ENCODE data around the gene RSBN1.

RSBN1 gene

DNA sequence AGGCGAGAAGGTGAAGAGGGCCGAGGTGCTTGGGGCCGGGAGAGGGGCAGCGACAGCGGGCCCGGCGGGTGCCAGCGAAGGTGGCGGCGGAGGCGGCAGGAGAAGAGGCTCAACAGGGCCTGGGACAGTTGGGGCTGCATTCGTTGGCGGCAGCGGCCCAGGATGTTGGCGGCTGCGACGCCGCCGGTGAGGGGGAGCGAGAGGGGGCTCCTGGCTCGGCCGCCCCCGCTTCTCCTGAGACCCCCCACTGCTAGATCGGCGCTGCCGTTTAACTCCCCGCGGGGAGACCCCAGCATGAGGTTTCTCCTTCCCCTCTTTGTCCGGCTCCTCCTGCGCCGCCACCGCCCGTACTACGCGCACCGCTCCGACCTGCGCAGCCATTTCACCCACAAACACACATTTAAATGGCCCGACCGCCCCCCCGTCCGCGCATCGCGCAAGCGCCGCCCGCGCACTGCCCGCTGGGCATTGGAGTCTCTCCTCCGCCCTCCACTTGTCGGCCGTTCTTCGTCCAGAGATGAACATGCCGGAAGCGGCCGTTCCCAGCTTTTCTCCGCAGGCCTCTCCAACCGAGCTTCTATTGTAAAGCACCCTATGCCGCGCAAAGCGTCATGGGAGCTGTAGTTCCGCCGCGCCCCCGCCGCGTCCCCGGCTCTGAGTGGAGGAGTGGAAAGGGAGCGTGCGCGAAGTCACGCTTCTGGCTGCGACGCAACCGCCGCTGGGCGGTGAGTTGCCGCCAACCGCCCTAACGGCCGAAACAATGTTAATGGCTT lies at the start of gene RSBN1 (continued):
- TF ChIP-seq ZEB2 (tag by site-specific recombination; IDR thresholded peaks at IDR 0.05): peak; percentile 83
- TF ChIP-seq ZNF624 (tag by site-specific recombination; IDR thresholded peaks at IDR 0.05): no peak
- TF ChIP-seq, protein P1, sequence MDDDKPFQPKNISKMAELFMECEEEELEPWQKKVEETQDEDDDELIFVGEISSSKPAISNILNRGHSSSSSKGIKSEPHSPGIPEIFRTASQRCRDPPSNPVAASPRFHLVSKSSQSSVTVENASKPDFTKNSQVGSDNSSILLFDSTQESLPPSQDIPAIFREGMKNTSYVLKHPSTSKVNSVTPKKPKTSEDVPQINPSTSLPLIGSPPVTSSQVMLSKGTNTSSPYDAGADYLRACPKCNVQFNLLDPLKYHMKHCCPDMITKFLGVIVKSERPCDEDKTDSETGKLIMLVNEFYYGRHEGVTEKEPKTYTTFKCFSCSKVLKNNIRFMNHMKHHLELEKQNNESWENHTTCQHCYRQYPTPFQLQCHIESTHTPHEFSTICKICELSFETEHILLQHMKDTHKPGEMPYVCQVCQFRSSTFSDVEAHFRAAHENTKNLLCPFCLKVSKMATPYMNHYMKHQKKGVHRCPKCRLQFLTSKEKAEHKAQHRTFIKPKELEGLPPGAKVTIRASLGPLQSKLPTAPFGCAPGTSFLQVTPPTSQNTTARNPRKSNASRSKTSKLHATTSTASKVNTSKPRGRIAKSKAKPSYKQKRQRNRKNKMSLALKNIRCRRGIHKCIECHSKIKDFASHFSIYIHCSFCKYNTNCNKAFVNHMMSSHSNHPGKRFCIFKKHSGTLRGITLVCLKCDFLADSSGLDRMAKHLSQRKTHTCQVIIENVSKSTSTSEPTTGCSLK (tag by site-specific recombination; IDR thresholded peaks at IDR 0.05): no peak
- TF ChIP-seq ZNF670 (tag by site-specific recombination; IDR thresholded peaks at IDR 0.05; ENCODE audit: low read depth): no peak
- TF ChIP-seq, protein P2, sequence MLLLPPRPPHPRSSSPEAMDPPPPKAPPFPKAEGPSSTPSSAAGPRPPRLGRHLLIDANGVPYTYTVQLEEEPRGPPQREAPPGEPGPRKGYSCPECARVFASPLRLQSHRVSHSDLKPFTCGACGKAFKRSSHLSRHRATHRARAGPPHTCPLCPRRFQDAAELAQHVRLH (tag by site-specific recombination; IDR thresholded peaks at IDR 0.05): no peak
- TF ChIP-seq, protein P3, sequence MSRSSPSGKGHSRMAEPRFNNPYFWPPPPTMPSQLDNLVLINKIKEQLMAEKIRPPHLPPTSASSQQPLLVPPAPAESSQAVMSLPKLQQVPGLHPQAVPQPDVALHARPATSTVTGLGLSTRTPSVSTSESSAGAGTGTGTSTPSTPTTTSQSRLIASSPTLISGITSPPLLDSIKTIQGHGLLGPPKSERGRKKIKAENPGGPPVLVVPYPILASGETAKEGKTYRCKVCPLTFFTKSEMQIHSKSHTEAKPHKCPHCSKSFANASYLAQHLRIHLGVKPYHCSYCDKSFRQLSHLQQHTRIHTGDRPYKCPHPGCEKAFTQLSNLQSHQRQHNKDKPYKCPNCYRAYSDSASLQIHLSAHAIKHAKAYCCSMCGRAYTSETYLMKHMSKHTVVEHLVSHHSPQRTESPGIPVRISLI (tag by site-specific recombination; IDR thresholded peaks at IDR 0.05): no peak
- no peak; the same call in none of the 2 replicates for TF ChIP-seq ZNF501 (tag by site-specific recombination; IDR thresholded peaks at IDR 0.05)
- no peak for TF ChIP-seq ZNF776 (tag by site-specific recombination; IDR thresholded peaks at IDR 0.05; ENCODE audit: borderline replicate concordance)
- TF ChIP-seq ZNF664 (tag by site-specific recombination; IDR thresholded peaks at IDR 0.05): peak; percentile 34; the same call in 1 of the 2 replicates
- 0 out of 2 replicates have a peak, but pooled peaks have one; percentile 11 for TF ChIP-seq SCRT1 (tag by site-specific recombination; IDR thresholded peaks at IDR 0.05; ENCODE audit: borderline replicate concordance)
- TF ChIP-seq, protein P4, sequence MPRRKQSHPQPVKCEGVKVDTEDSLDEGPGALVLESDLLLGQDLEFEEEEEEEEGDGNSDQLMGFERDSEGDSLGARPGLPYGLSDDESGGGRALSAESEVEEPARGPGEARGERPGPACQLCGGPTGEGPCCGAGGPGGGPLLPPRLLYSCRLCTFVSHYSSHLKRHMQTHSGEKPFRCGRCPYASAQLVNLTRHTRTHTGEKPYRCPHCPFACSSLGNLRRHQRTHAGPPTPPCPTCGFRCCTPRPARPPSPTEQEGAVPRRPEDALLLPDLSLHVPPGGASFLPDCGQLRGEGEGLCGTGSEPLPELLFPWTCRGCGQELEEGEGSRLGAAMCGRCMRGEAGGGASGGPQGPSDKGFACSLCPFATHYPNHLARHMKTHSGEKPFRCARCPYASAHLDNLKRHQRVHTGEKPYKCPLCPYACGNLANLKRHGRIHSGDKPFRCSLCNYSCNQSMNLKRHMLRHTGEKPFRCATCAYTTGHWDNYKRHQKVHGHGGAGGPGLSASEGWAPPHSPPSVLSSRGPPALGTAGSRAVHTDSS (tag by site-specific recombination; IDR thresholded peaks at IDR 0.05): no peak
- no peak for TF ChIP-seq ZNF548 (tag by site-specific recombination; IDR thresholded peaks at IDR 0.05)
- TF ChIP-seq SP3 (tag by site-specific recombination; IDR thresholded peaks at IDR 0.05): peak; percentile 72
- TF ChIP-seq ZNF76 (tag by site-specific recombination; IDR thresholded peaks at IDR 0.05; ENCODE audit: borderline replicate concordance, low read depth): peak; percentile 96
- TF ChIP-seq ZNF140 (tag by site-specific recombination; IDR thresholded peaks at IDR 0.05): no peak
- no peak for TF ChIP-seq ZNF174 (tag by site-specific recombination; IDR thresholded peaks at IDR 0.05)
- TF ChIP-seq ZNF404 (tag by site-specific recombination; IDR thresholded peaks at IDR 0.05): no peak
- TF ChIP-seq HOXD13 (CRISPR knock-in tag; IDR thresholded peaks at IDR 0.05; ENCODE audit: borderline replicate concordance): no peak
- TF ChIP-seq, protein P5, sequence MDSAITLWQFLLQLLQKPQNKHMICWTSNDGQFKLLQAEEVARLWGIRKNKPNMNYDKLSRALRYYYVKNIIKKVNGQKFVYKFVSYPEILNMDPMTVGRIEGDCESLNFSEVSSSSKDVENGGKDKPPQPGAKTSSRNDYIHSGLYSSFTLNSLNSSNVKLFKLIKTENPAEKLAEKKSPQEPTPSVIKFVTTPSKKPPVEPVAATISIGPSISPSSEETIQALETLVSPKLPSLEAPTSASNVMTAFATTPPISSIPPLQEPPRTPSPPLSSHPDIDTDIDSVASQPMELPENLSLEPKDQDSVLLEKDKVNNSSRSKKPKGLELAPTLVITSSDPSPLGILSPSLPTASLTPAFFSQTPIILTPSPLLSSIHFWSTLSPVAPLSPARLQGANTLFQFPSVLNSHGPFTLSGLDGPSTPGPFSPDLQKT (IDR thresholded peaks at IDR 0.05; ENCODE audit: borderline replicate concordance, low read depth, low read length): no peak
- TF ChIP-seq ZNF658 (tag by site-specific recombination; IDR thresholded peaks at IDR 0.05): no peak
- TF ChIP-seq ZNF16 (tag by site-specific recombination; IDR thresholded peaks at IDR 0.05; ENCODE audit: low read depth): no peak
- no peak for TF ChIP-seq ZNF521 (tag by site-specific recombination; IDR thresholded peaks at IDR 0.05)
- TF ChIP-seq ZNF37A (tag by site-specific recombination; IDR thresholded peaks at IDR 0.05): no peak
- peak; percentile 85 for TF ChIP-seq ZIC2 (tag by site-specific recombination; IDR thresholded peaks at IDR 0.05)
- peak; percentile 88 for TF ChIP-seq EGR2 (tag by site-specific recombination; IDR thresholded peaks at IDR 0.05; ENCODE audit: low read depth)
- no peak; the same call in 1 of the 2 replicates for TF ChIP-seq KLF9 (tag by site-specific recombination; IDR thresholded peaks at IDR 0.05; ENCODE audit: low read depth)
- peak; percentile 29; the same call in 1 of the 2 replicates for TF ChIP-seq SP7 (tag by site-specific recombination; IDR thresholded peaks at IDR 0.05)
- TF ChIP-seq, protein P6, sequence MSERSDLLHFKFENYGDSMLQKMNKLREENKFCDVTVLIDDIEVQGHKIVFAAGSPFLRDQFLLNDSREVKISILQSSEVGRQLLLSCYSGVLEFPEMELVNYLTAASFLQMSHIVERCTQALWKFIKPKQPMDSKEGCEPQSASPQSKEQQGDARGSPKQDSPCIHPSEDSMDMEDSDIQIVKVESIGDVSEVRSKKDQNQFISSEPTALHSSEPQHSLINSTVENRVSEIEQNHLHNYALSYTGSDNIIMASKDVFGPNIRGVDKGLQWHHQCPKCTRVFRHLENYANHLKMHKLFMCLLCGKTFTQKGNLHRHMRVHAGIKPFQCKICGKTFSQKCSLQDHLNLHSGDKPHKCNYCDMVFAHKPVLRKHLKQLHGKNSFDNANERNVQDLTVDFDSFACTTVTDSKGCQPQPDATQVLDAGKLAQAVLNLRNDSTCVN (tag by site-specific recombination; optimal IDR thresholded peaks at IDR 0.05): peak; percentile 94
- TF ChIP-seq, protein P7, sequence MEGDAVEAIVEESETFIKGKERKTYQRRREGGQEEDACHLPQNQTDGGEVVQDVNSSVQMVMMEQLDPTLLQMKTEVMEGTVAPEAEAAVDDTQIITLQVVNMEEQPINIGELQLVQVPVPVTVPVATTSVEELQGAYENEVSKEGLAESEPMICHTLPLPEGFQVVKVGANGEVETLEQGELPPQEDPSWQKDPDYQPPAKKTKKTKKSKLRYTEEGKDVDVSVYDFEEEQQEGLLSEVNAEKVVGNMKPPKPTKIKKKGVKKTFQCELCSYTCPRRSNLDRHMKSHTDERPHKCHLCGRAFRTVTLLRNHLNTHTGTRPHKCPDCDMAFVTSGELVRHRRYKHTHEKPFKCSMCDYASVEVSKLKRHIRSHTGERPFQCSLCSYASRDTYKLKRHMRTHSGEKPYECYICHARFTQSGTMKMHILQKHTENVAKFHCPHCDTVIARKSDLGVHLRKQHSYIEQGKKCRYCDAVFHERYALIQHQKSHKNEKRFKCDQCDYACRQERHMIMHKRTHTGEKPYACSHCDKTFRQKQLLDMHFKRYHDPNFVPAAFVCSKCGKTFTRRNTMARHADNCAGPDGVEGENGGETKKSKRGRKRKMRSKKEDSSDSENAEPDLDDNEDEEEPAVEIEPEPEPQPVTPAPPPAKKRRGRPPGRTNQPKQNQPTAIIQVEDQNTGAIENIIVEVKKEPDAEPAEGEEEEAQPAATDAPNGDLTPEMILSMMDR (tag by site-specific recombination; IDR thresholded peaks at IDR 0.05): peak; percentile 57
- peak; percentile 71 for TF ChIP-seq KLF8 (tag by site-specific recombination; IDR thresholded peaks at IDR 0.05)
- TF ChIP-seq ZNF747 (tag by site-specific recombination; IDR thresholded peaks at IDR 0.05): no peak

Measured in HEK293 (cell line).